NB4 (cell line): ENCODE results near the gene CLEC3A.
"Not testable (repeated sequence)": the region's sequence is repeated elsewhere in the genome, so short reads cannot be mapped to it uniquely, and the experiment has no call there.

ENCODE experiments used
- DNase-seq: peaks from one replicate; pipeline ENCODE4 v3.0.0; 2010; ENCODE audit warnings: low read depth
- H3K4me3 ChIP-seq: one replicate; pipeline ENCODE4 v1.5.1; 2011; ENCODE audit warnings: mild to moderate bottlenecking, low read depth, low read length, moderate library complexity
- CTCF ChIP-seq: IDR thresholded peaks from one replicate; pipeline ENCODE4 v1.5.1; 2012; ENCODE audit warnings: low read depth, low read length
- MAX ChIP-seq: IDR thresholded peaks from 2 replicates; pipeline ENCODE4 v1.6.1; 2011; ENCODE audit warnings: low read depth, low read length
- MYC ChIP-seq: IDR thresholded peaks from 2 replicates; pipeline ENCODE4 v1.6.1; 2011; ENCODE audit warnings: low read depth, low read length
- POLR2A ChIP-seq: IDR thresholded peaks from 2 replicates; pipeline ENCODE4 v1.6.1; 2011; ENCODE audit warnings: mild to moderate bottlenecking; ENCODE audit not compliant: insufficient read length; ENCODE audit errors: extremely low read depth

Gene CLEC3A

GRCh38 chr16:78045865-78046581 lies 23.7 kb downstream of the CLEC3A start:
- peak; percentile 73 for DNase-seq
- TF ChIP-seq POLR2A (no peak), CTCF (peak; percentile 2)
- H3K4me3 ChIP-seq, result no peak overlapping the region

- no peak overlapping the region for H3K4me3 ChIP-seq
- no peak for TF ChIP-seq MYC
- no peak for TF ChIP-seq POLR2A
- no peak for TF ChIP-seq MAX
- TF ChIP-seq CTCF, result no peak
- no peak for DNase-seq
These were observed 26.0 kb downstream of the CLEC3A start for GRCh38 chr16:78048319-78048718.

GRCh38 chr16:78050734-78051400 lies 28.5 kb downstream of the CLEC3A start:
- DNase-seq, result no peak
- no peak for TF ChIP-seq MYC
- no peak for TF ChIP-seq MAX
- no peak for TF ChIP-seq CTCF
- TF ChIP-seq POLR2A, result no peak
- H3K4me3 ChIP-seq, result no peak overlapping the region

- no peak overlapping the region for H3K4me3 ChIP-seq
- DNase-seq, result no peak
- no peak for TF ChIP-seq MYC
- no peak for TF ChIP-seq POLR2A
- TF ChIP-seq MAX, result no peak
- no peak for TF ChIP-seq CTCF
These were observed 35.6 kb downstream of the CLEC3A start for GRCh38 chr16:78057803-78058564.

- not testable (repeated sequence) for H3K4me3 ChIP-seq, DNase-seq
These were observed 37.5 kb downstream of the CLEC3A start for GRCh38 chr16:78059806-78060205.

GRCh38 chr16:78060295-78060694 lies 37.9 kb downstream of the CLEC3A start:
- TF ChIP-seq POLR2A (no peak), MAX (no peak), MYC (no peak), CTCF (no peak)
- no peak for DNase-seq
- H3K4me3 ChIP-seq, result no peak overlapping the region
